ENCODE measurements around the gene ATOSB. TPM values are rescaled to one million over a fixed set of nuclear protein-coding genes. Genes with fewer than 3 reads are reported as not detected.
A peak's percentile ranks its signal among the peaks of the same experiment; 100 is the strongest.

ATOSB gene
- total RNA-seq, 2 experiments from 2014 or later = 24.6 to 26.8 TPM

DNA sequence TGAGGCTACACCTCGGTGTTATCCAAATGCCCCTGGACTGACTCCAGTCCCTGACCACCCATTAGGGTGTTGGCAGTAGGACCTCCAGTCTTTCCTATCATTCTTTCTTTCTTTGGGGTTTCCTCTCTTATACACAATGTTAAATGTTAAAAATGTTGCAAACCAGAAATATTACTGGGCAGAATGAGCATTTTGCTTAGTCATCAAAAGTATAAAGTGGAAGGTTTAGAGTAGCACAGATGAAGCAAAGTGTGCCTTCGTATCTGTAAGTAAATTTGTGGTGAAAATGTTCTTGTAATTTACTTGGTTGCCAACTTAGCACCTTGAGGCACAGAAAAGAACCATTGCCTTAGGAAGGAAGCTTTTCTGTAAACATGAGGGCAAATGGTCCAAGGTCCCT is 24.4 kb upstream of the ATOSB start:
- POLR2A ChIA-PET = no interaction called here
- Mint-ChIP-seq H3K4me3 (no peak overlapping the region), H3K9me3 (peaks cover 26% of the 10 kb centered on the region), H3K36me3 (ENCODE audit: low read depth) (no peaks in the 10 kb centered on the region), H3K27ac (no peak overlapping the region), H3K4me1 (no peaks in the 10 kb centered on the region), H3K27me3 (no peaks in the 10 kb centered on the region)
- DNase-seq = no peak
- CTCF ChIA-PET = no interaction called here

DNA sequence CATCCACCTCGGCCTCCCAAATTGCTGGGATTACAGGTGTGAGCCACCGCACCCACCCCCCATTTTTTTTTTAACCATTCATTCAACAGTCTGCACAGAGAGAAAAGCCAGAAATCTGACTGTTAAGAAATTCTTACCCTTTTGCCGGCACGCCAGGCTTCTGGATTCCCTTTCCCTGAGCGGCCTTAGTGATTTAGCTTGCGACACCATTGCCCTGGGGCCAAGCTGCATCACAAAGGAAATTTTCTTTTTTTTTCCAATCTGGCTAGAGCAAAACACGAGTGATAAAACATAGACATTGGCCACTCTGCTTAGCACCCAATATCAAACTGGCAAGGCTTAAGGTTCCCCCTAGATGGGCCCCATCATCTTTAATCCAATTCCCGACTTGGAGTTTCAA is 21.2 kb upstream of the ATOSB start:
- H3K4me1 Mint-ChIP-seq = no peaks in the 10 kb centered on the region
- H3K36me3 Mint-ChIP-seq (ENCODE audit: low read depth) = no peaks in the 10 kb centered on the region
- no peak for DNase-seq
- POLR2A ChIA-PET = no interaction called here
- no peak overlapping the region for H3K27ac Mint-ChIP-seq
- peaks cover 21% of the 10 kb centered on the region for H3K9me3 Mint-ChIP-seq
- no peaks in the 10 kb centered on the region for H3K27me3 Mint-ChIP-seq
- CTCF ChIA-PET = no interaction called here
- no peak overlapping the region for H3K4me3 Mint-ChIP-seq

- peaks cover 18% of the 10 kb centered on the region for H3K9me3 Mint-ChIP-seq
- no peak overlapping the region for H3K27ac Mint-ChIP-seq
- no peaks in the 10 kb centered on the region for H3K27me3 Mint-ChIP-seq
- no peaks in the 10 kb centered on the region for H3K36me3 Mint-ChIP-seq (ENCODE audit: low read depth)
- H3K4me1 Mint-ChIP-seq = no peaks in the 10 kb centered on the region
- ChIA-PET CTCF (no interaction called here), POLR2A (no interaction called here)
- H3K4me3 Mint-ChIP-seq = no peak overlapping the region
- no peak for DNase-seq
Measured at GRCh38 chr9:35135988-35136387, 20.3 kb upstream of the ATOSB start.

DNA sequence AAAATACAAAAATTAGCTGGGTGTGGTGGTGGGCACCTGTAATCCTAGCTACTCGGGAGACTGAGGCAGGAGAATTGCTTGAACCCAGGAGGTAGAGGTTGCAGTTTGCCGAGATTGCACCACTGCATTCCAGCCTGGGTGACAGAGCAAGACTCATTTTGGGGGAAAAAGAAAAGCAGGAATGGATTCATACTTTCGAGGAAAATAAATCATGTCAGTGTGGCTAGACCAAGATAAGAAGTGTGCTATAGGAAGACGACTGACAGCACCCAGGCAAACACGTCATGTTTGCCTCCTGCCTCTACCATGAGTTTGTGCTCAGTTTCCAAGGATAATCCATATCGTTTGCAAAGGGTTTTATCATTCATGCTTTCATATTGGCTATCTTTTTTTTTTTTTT is 19.3 kb upstream of the ATOSB start:
- POLR2A ChIA-PET = no interaction called here
- Mint-ChIP-seq H3K27ac (no peak overlapping the region), H3K4me3 (no peak overlapping the region), H3K27me3 (no peaks in the 10 kb centered on the region), H3K4me1 (no peaks in the 10 kb centered on the region), H3K36me3 (ENCODE audit: low read depth) (no peaks in the 10 kb centered on the region), H3K9me3 (peaks cover 13% of the 10 kb centered on the region)
- no peak for DNase-seq
- CTCF ChIA-PET = no interaction called here

DNA sequence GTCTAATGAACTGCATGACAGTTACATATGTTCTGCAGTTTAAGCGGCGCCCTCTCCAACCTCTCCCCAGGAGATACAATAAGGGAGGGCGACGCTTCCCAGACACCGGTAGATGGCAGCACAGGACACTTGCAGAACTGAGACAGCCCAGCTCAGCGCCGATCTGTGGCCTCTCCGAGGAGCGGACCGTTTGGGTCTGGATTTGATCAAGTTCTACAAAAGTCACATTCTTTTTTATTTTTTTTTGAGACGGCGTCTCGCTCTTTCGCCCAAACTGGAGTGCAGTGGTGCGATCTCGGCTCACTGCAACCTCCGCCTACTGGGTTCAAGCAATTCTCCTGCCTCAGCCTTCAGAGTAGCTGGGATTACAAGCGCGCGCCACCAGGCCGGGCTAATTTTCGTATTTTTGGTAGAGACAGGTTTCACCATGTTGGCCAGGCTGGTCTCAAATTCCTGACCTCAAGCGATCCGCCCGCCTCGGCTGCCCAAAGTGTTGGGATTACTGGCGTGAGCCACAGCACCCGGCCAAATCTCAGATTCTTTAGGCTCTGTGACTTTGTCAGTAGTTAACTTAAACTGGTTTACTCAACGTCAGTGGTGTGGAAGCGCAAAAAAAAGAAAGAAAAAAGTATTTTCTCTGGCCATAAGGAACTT is 1.4 kb upstream of the ATOSB start:
- ChIA-PET POLR2A (interaction anchor here (3.9 to 4.7 kb wide), 2 partner anchors 21 to 38 kb away, joined by 38 to 39 read pairs; partner anchors contain the start of genes FANCG and PIGO), CTCF (interaction anchor here (0.7 to 5.1 kb wide), 17 partner anchors 10 to 547 kb away, joined by 3 to 69 read pairs (median 4); partner anchors contain the start of genes STOML2 and VCP)
- peak overlapping the region; percentile 92 for H3K27ac Mint-ChIP-seq
- peak overlapping the region; percentile 98 for H3K4me3 Mint-ChIP-seq
- no peaks in the 10 kb centered on the region for H3K9me3 Mint-ChIP-seq
- no peaks in the 10 kb centered on the region for H3K27me3 Mint-ChIP-seq
- H3K36me3 Mint-ChIP-seq (ENCODE audit: low read depth) = peaks cover 6% of the 10 kb centered on the region
- peaks cover 38% of the 10 kb centered on the region for H3K4me1 Mint-ChIP-seq
- DNase-seq = peak; percentile 89

DNA sequence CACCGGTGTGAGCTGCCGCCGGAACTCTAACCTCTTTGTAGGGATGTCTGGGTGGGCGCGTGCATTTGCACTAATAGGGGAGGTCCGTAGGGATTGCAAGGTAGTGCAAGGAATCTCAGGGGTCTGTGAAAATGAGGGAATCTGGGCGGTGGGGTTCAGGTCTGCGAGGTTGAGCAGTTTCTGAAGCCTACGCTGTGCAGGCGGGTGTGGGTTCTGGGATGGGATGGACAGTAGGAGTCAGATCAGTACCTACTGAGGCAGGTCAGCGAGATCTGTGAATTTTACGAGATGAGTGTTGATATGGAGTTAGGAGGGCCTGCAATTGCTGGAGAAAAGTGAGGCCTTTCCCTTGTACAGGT is 856 bp upstream of the ATOSB start:
- H3K4me1 Mint-ChIP-seq = peaks cover 44% of the 10 kb centered on the region

GRCh38 chr9:35114840-35115628 is 628 bp downstream of the ATOSB start:
- H3K4me3 Mint-ChIP-seq = peak overlapping the region; percentile 98
- peak; percentile 63 for DNase-seq
- H3K27ac Mint-ChIP-seq = peak overlapping the region; percentile 92
- peaks cover 6% of the 10 kb centered on the region for H3K36me3 Mint-ChIP-seq (ENCODE audit: low read depth)
- H3K27me3 Mint-ChIP-seq = no peaks in the 10 kb centered on the region
- no peaks in the 10 kb centered on the region for H3K9me3 Mint-ChIP-seq
- ChIA-PET POLR2A (interaction anchor here (0.9 to 4.7 kb wide), 14 partner anchors 9 to 697 kb away, joined by 3 to 50 read pairs (median 6); partner anchors contain the start of genes CCDC107, DNAJB5, FANCG and PIGO), CTCF (interaction anchor here (0.8 to 5.1 kb wide), 16 partner anchors 11 to 489 kb away, joined by 3 to 69 read pairs (median 5); partner anchors contain the start of genes FANCG, PIGO, STOML2 and VCP)
- peaks cover 55% of the 10 kb centered on the region for H3K4me1 Mint-ChIP-seq

More for the DNA sequence above, 856 bp upstream of the ATOSB start:
- no peaks in the 10 kb centered on the region for H3K9me3 Mint-ChIP-seq
- H3K36me3 Mint-ChIP-seq (ENCODE audit: low read depth) = peaks cover 6% of the 10 kb centered on the region
- H3K27ac Mint-ChIP-seq = peak overlapping the region; percentile 92
- DNase-seq = no peak
- no peaks in the 10 kb centered on the region for H3K27me3 Mint-ChIP-seq
- CTCF ChIA-PET = interaction anchor here (0.7 to 5.1 kb wide), 16 partner anchors 13 to 548 kb away, joined by 3 to 69 read pairs (median 4); partner anchors contain the start of genes STOML2 and VCP
- H3K4me3 Mint-ChIP-seq = peak overlapping the region; percentile 98
- POLR2A ChIA-PET = interaction anchor here (3.3 to 4.7 kb wide), 3 partner anchors 13 to 38 kb away, joined by 38 to 50 read pairs (median 39); partner anchors contain the start of genes FANCG, PIGO and STOML2

DNA sequence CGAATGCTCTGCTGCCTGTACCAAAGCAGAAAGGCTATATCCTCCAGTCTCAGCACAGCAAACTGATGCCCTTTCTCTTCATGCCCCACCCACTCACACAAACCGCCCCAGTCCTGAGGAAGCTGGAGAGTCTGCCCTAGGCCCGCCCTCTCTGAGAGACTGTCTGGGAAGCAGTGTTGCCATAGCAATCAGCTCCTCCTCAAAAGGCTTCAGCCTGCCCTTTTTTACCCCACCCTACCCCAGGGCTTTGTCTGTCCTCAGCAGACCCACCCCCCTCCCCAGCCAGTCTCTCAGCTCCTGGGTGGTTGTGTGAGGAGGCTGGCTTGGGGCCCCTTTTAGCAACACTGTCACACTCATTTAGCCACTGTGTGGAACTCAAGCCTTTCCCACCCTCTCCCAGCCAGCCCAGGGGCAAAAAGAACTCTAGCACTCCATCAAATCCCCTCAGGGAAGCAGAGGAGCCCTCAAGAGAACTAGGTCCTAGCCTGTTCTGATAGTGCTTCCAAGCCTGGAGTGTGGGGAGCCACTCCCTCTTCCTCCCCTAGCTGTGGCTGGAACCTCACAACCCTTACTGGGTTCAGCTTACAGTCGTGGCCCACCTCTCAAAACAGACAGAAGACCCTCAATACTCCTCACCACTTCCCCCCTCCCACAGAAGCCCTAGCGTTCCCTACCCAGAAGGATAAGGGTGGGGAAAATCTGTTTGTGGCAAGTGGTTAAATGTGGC is 1.4 kb downstream of the ATOSB start:
- ChIA-PET POLR2A (interaction anchor here (1.1 to 4.7 kb wide), 15 partner anchors 8 to 698 kb away, joined by 3 to 50 read pairs (median 6); partner anchors contain the start of genes CCDC107, DNAJB5, FANCG and PIGO), CTCF (interaction anchor here (0.8 to 5.1 kb wide), 13 partner anchors 11 to 615 kb away, joined by 3 to 69 read pairs (median 5); partner anchors contain the start of genes FANCG, PIGO, STOML2 and VCP)
- peak; percentile 87 for DNase-seq
- H3K4me3 Mint-ChIP-seq = peak overlapping the region; percentile 98
- peaks cover 61% of the 10 kb centered on the region for H3K4me1 Mint-ChIP-seq
- no peaks in the 10 kb centered on the region for H3K27me3 Mint-ChIP-seq
- H3K27ac Mint-ChIP-seq = peak overlapping the region; percentile 92
- H3K9me3 Mint-ChIP-seq = no peaks in the 10 kb centered on the region
- peaks cover 6% of the 10 kb centered on the region for H3K36me3 Mint-ChIP-seq (ENCODE audit: low read depth)

- no peaks in the 10 kb centered on the region for H3K9me3 Mint-ChIP-seq
- DNase-seq = no peak
- H3K4me1 Mint-ChIP-seq = peaks cover 64% of the 10 kb centered on the region
- peaks cover 14% of the 10 kb centered on the region for H3K36me3 Mint-ChIP-seq (ENCODE audit: low read depth)
- ChIA-PET CTCF (interaction anchor here (0.6 to 1.8 kb wide), 4 partner anchors 9 to 1066 kb away, joined by 3 to 8 read pairs (median 4); partner anchors contain the start of genes PIGO, STOML2 and VCP), POLR2A (interaction anchor here (0.6 to 2.9 kb wide), 6 partner anchors 10 to 267 kb away, joined by 3 to 23 read pairs (median 10); partner anchors contain the start of genes PIGO, STOML2 and VCP)
- peak overlapping the region; percentile 73 for H3K4me3 Mint-ChIP-seq
- no peaks in the 10 kb centered on the region for H3K27me3 Mint-ChIP-seq
- peak overlapping the region; percentile 79 for H3K27ac Mint-ChIP-seq
Measured at GRCh38 chr9:35112257-35113020, 3.2 kb downstream of the ATOSB start.

- ChIA-PET CTCF (interaction anchor here (0.6 to 1.8 kb wide), 6 partner anchors 14 to 1067 kb away, joined by 3 to 8 read pairs (median 4); partner anchors contain the start of genes FANCG, PIGO and VCP), POLR2A (interaction anchor here (0.6 to 2.9 kb wide), 9 partner anchors 9 to 448 kb away, joined by 3 to 23 read pairs (median 9); partner anchors contain the start of genes FANCG, PIGO, STOML2 and VCP)
- peak overlapping the region; percentile 79 for H3K27ac Mint-ChIP-seq
- H3K4me1 Mint-ChIP-seq = peaks cover 54% of the 10 kb centered on the region
- H3K4me3 Mint-ChIP-seq = peak overlapping the region; percentile 73
- DNase-seq = peak; percentile 97
- no peaks in the 10 kb centered on the region for H3K27me3 Mint-ChIP-seq
- H3K9me3 Mint-ChIP-seq = no peaks in the 10 kb centered on the region
- H3K36me3 Mint-ChIP-seq (ENCODE audit: low read depth) = peaks cover 19% of the 10 kb centered on the region
Measured at GRCh38 chr9:35111001-35111933, 4.4 kb downstream of the ATOSB start.

GRCh38 chr9:35110327-35110761 is 5.3 kb downstream of the ATOSB start:
- Mint-ChIP-seq H3K36me3 (ENCODE audit: low read depth) (peaks cover 25% of the 10 kb centered on the region), H3K4me3 (peak overlapping the region; percentile 73), H3K4me1 (peaks cover 49% of the 10 kb centered on the region), H3K27ac (no peak overlapping the region), H3K9me3 (no peaks in the 10 kb centered on the region), H3K27me3 (no peaks in the 10 kb centered on the region)
- POLR2A ChIA-PET = interaction anchor here (1.6 to 2.9 kb wide), 6 partner anchors 8 to 38 kb away, joined by 5 to 23 read pairs (median 10); partner anchors contain the start of genes FANCG, PIGO, STOML2 and VCP
- no peak for DNase-seq
- CTCF ChIA-PET = interaction anchor here (1.1 to 1.8 kb wide), 3 partner anchors 14 to 38 kb away, joined by 3 to 8 read pairs (median 4); partner anchors contain the start of genes FANCG, PIGO and VCP

Data from activated CD4-positive, alpha-beta memory T cell treated with anti-CD3 and anti-CD28 coated beads, Interleukin-2, amount 10 ng/mL, durations not matched to agents 7 days and 5 days (primary cell).